Astrocyte (in vitro differentiated cells and primary cell): ENCODE data around the gene ECE1. TPM values are rescaled to one million over a fixed set of nuclear protein-coding genes. Genes with fewer than 3 reads are reported as not detected.
A peak's percentile ranks its signal among the peaks of the same experiment; 100 is the strongest.
"Not testable (repeated sequence)": the region's sequence is repeated elsewhere in the genome, so short reads cannot be mapped to it uniquely, and the experiment has no call there.

Experiments
- DNase-seq: peaks from one replicate; pipeline ENCODE4 v3.0.0-alpha.2; 2010; ENCODE audit warnings: low read depth
- FAIRE-seq: peaks from 2 replicates; lab custom pipeline; 2011; peaks lifted over from hg19 to GRCh38; lab: Jason Lieb, UNC
- H2AFZ ChIP-seq: 2 replicates; pipeline ENCODE4 v1.6.0; 2012; ENCODE audit warnings: low read depth, low read length, inconsistent platforms
- H3K27ac ChIP-seq: 2 replicates; pipeline ENCODE4 v1.5.1; 2011; ENCODE audit warnings: low read depth, low read length, inconsistent platforms
- H3K27me3 ChIP-seq: 2 replicates; pipeline ENCODE4 v1.6.0; 2011; ENCODE audit warnings: low read length, inconsistent platforms; ENCODE audit not compliant: insufficient read depth
- H3K36me3 ChIP-seq: 2 replicates; pipeline ENCODE4 v1.5.1; 2011; ENCODE audit warnings: low read length, inconsistent platforms; ENCODE audit not compliant: insufficient read depth
- H3K4me1 ChIP-seq: 2 replicates; pipeline ENCODE4 v1.5.1; 2011; ENCODE audit warnings: low read length, inconsistent platforms; ENCODE audit not compliant: insufficient read depth
- H3K4me2 ChIP-seq: 2 replicates; pipeline ENCODE4 v1.6.0; 2012; ENCODE audit warnings: low read length, inconsistent platforms
- H3K4me3 ChIP-seq: 2 replicates; pipeline ENCODE4 v1.5.1; 2011; ENCODE audit warnings: low read depth, mild to moderate bottlenecking, low read length, inconsistent platforms; ENCODE audit not compliant: insufficient read depth
- H3K79me2 ChIP-seq: 2 replicates; pipeline ENCODE4 v1.6.0; 2012; ENCODE audit warnings: mild to moderate bottlenecking, low read length, inconsistent platforms; ENCODE audit not compliant: insufficient read depth
- H3K9ac ChIP-seq: 2 replicates; pipeline ENCODE4 v1.6.0; 2012; ENCODE audit warnings: mild to moderate bottlenecking, low read length, inconsistent platforms
- H3K9me3 ChIP-seq: 2 replicates; pipeline ENCODE4 v1.5.1; 2012; ENCODE audit warnings: low read depth, mild to moderate bottlenecking, low read length, inconsistent platforms; ENCODE audit not compliant: insufficient read depth
- H4K20me1 ChIP-seq: 2 replicates; pipeline ENCODE4 v1.6.0; 2012; ENCODE audit warnings: low read length, inconsistent platforms; ENCODE audit not compliant: insufficient read depth
- H3K27ac Mint-ChIP-seq: one replicate; pipeline ENCODE4 v1.8.0; 2021; ENCODE audit warnings: mild to moderate bottlenecking, mixed read lengths; ENCODE audit not compliant: unreplicated experiment
- H3K27me3 Mint-ChIP-seq: one replicate; pipeline ENCODE4 v1.8.0; 2021; ENCODE audit warnings: low read depth, mixed read lengths; ENCODE audit not compliant: unreplicated experiment
- H3K36me3 Mint-ChIP-seq: one replicate; pipeline ENCODE4 v1.8.0; 2021; ENCODE audit warnings: low read depth, mixed read lengths; ENCODE audit not compliant: unreplicated experiment
- H3K4me1 Mint-ChIP-seq: one replicate; pipeline ENCODE4 v1.8.0; 2021; ENCODE audit warnings: low read depth, mixed read lengths; ENCODE audit not compliant: unreplicated experiment
- H3K4me3 Mint-ChIP-seq: one replicate; pipeline ENCODE4 v1.8.0; 2021; ENCODE audit warnings: mild to moderate bottlenecking, moderate library complexity, mixed read lengths; ENCODE audit not compliant: unreplicated experiment
- H3K9me3 Mint-ChIP-seq: one replicate; pipeline ENCODE4 v1.8.0; 2021; ENCODE audit warnings: mild to moderate bottlenecking, mixed read lengths; ENCODE audit not compliant: unreplicated experiment
- EZH2 ChIP-seq: IDR thresholded peaks from 2 replicates; pipeline ENCODE4 v1.6.1; 2012; ENCODE audit warnings: mild to moderate bottlenecking, low read length, inconsistent platforms; ENCODE audit not compliant: insufficient read depth
- total RNA-seq: library from RNA; stranded (reverse); gene quantifications from 2 replicates; pipeline ENCODE4 v1.2.1, GENCODE V29; 2021
- TF ChIP-seq, protein P1 (sequence below): IDR thresholded peaks from 2 replicates; pipeline ENCODE4 v1.5.1; 2011; ENCODE audit warnings: low read depth, mild to moderate bottlenecking, inconsistent platforms, low read length, moderate library complexity; ENCODE audit not compliant: insufficient read depth

The ECE1 gene
- total RNA-seq, 1 donor from 2014 or later, result 172 TPM

DNA sequence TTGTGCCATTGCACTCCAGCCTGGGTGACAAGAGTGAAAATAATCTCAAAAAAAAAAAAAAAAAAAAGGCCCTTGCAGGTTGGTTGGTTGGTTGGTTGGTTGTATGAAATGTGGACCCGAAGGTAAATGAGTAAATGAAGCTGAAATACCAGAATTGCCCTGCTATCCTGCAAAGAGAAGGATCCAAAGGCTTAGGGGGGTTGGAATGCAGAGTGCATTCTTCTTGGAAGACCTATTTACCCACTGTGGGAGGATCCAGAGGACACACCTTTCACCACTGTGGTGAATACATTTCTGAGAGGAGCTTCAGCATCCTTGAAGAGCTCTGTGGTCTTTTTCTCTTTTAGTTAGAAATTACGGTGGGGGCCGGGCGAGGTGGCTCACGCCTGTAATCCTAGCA lies 84.8 kb downstream of the ECE1 start:
- Histone ChIP-seq H3K4me1 (no peaks in the 10 kb centered on the region), H3K79me2 (no peaks in the 10 kb centered on the region), H3K4me2 (no peak overlapping the region), H3K4me3 (no peak overlapping the region), H3K9me3 (no peaks in the 10 kb centered on the region), H3K9ac (no peak overlapping the region), H3K27ac (no peak overlapping the region), H2AFZ (no peak overlapping the region), H3K36me3 (no peaks in the 10 kb centered on the region), H4K20me1 (no peaks in the 10 kb centered on the region), H3K27me3 (no peaks in the 10 kb centered on the region)
- Mint-ChIP-seq H3K9me3 (no peaks in the 10 kb centered on the region), H3K27ac (no peak overlapping the region), H3K36me3 (no peaks in the 10 kb centered on the region), H3K4me3 (no peak overlapping the region), H3K27me3 (peaks cover 2% of the 10 kb centered on the region), H3K4me1 (peaks cover 3% of the 10 kb centered on the region)
- DNase-seq (no peak), FAIRE-seq (no peak)
- TF ChIP-seq, protein P1, sequence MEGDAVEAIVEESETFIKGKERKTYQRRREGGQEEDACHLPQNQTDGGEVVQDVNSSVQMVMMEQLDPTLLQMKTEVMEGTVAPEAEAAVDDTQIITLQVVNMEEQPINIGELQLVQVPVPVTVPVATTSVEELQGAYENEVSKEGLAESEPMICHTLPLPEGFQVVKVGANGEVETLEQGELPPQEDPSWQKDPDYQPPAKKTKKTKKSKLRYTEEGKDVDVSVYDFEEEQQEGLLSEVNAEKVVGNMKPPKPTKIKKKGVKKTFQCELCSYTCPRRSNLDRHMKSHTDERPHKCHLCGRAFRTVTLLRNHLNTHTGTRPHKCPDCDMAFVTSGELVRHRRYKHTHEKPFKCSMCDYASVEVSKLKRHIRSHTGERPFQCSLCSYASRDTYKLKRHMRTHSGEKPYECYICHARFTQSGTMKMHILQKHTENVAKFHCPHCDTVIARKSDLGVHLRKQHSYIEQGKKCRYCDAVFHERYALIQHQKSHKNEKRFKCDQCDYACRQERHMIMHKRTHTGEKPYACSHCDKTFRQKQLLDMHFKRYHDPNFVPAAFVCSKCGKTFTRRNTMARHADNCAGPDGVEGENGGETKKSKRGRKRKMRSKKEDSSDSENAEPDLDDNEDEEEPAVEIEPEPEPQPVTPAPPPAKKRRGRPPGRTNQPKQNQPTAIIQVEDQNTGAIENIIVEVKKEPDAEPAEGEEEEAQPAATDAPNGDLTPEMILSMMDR, result no peak
- TF ChIP-seq EZH2, result no peak

DNA sequence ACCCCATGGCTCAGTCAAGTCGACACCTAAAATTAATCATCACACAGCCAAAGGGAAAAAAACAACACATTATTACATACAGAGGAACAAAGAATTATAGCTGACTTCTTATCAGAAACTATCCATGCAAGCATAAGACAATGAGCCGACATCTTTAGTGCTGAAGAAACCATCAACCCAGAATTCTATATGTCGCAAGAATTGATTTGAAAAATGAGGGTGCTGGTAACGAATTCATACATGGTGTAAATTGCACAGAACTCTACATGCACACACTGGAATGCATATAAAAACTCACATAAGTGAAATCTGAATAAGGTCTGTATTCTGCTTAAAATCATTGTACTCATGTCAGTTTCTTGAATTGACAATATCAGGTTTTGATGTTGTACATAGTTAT lies 88.6 kb downstream of the ECE1 start:
- peaks cover 13% of the 10 kb centered on the region for H3K27me3 Mint-ChIP-seq
- no peak overlapping the region for H2AFZ ChIP-seq
- no peak overlapping the region for H3K27ac Mint-ChIP-seq
- no peaks in the 10 kb centered on the region for H3K4me1 ChIP-seq
- H3K9me3 Mint-ChIP-seq, result no peaks in the 10 kb centered on the region
- no peaks in the 10 kb centered on the region for H3K36me3 ChIP-seq
- no peak overlapping the region for H3K4me2 ChIP-seq
- H3K4me1 Mint-ChIP-seq, result peaks cover 3% of the 10 kb centered on the region
- no peaks in the 10 kb centered on the region for H3K79me2 ChIP-seq
- no peak overlapping the region for H3K27ac ChIP-seq
- no peak overlapping the region for H3K9ac ChIP-seq
- no peak overlapping the region for H3K4me3 Mint-ChIP-seq
- no peak for DNase-seq
- no peaks in the 10 kb centered on the region for H4K20me1 ChIP-seq
- H3K9me3 ChIP-seq, result no peaks in the 10 kb centered on the region
- peak; percentile 26 for FAIRE-seq
- H3K4me3 ChIP-seq, result no peak overlapping the region
- TF ChIP-seq, protein P1, result no peak
- no peak for TF ChIP-seq EZH2
- H3K36me3 Mint-ChIP-seq, result no peaks in the 10 kb centered on the region
- no peaks in the 10 kb centered on the region for H3K27me3 ChIP-seq

DNA sequence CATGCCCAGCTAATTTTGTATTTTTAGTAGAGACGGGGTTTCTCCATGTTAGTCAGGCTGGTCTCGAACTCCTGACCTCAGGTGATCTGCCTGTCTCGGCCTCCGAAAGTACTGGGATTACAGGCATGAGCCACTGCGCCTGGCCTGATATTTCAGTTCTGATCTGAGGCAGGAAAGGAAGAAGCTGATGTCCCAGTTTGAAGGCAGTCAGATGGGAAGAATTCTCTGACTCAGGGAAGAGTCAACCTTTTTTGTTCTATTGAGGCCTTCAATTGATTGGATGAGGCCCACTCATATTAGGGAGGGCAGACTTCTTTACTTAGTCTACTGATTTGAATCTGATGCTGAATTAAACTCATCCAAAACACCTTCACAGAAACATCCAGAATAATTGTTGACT lies 89.0 kb downstream of the ECE1 start:
- not testable (repeated sequence) for H3K79me2 ChIP-seq, H3K27me3 ChIP-seq, H3K9me3 Mint-ChIP-seq, H3K9me3 ChIP-seq, H4K20me1 ChIP-seq, H3K4me2 ChIP-seq, H3K4me1 ChIP-seq, H3K36me3 Mint-ChIP-seq, DNase-seq, H3K4me3 Mint-ChIP-seq, H3K9ac ChIP-seq, H2AFZ ChIP-seq, H3K27ac Mint-ChIP-seq, H3K36me3 ChIP-seq, H3K4me1 Mint-ChIP-seq, H3K4me3 ChIP-seq, H3K27ac ChIP-seq
- FAIRE-seq, result peak; percentile 64
- H3K27me3 Mint-ChIP-seq, result peaks cover 13% of the 10 kb centered on the region
